ENCODE measurements around the gene HSH2D.
A peak's percentile ranks its signal among the peaks of the same experiment; 100 is the strongest.
"Not testable (repeated sequence)": the region's sequence is repeated elsewhere in the genome, so short reads cannot be mapped to it uniquely, and the experiment has no call there.

HSH2D gene, protein sequence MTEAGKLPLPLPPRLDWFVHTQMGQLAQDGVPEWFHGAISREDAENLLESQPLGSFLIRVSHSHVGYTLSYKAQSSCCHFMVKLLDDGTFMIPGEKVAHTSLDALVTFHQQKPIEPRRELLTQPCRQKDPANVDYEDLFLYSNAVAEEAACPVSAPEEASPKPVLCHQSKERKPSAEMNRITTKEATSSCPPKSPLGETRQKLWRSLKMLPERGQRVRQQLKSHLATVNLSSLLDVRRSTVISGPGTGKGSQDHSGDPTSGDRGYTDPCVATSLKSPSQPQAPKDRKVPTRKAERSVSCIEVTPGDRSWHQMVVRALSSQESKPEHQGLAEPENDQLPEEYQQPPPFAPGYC

GRCh38 chr19:16143399-16144215 lies at the start of gene HSH2D:
TSS of gene HSH2D (plus strand) at chr19:16143685. CDS start at chr19:16148751, 5,066 bp downstream.
- peak; percentile 44 to 84 (median 74) for DNase-seq

DNA sequence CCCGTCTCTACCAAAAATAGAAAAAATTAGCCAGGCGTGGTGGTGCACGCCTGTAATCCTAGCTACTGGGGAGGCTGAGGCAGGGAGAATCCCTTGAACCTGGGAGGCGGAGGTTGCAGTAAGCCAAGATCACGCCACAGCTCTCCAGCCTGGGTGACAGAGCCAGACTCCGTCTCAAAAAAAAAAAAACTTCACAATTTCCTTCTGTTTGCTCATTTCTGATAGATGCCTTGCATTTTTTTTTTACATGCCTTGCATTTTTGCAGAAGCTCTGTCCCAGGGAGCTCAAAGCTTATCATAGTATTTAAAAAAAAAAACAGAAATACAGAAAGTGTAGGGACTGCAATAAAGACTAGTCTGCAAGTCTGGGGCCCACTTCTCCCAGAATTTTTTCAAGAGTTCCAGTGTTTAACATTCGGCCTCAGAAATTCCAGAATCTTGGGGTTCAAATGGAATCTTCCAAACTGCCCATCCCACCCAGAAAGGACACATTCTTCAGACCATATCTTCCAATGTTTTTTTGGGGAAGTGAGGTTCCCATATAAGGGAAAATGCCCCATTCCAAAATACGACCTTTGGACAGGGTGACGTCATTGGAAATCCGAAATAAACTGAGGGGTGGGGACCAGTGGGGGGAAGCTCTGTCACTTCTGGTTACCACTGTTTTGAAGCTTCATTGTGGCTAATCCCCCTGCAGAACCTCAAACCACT lies 49.0 kb upstream of the HSH2D start:
- DNase-seq = no peak

GRCh38 chr19:16095071-16095571 lies 48.4 kb upstream of the HSH2D start:
- no peak for DNase-seq

DNA sequence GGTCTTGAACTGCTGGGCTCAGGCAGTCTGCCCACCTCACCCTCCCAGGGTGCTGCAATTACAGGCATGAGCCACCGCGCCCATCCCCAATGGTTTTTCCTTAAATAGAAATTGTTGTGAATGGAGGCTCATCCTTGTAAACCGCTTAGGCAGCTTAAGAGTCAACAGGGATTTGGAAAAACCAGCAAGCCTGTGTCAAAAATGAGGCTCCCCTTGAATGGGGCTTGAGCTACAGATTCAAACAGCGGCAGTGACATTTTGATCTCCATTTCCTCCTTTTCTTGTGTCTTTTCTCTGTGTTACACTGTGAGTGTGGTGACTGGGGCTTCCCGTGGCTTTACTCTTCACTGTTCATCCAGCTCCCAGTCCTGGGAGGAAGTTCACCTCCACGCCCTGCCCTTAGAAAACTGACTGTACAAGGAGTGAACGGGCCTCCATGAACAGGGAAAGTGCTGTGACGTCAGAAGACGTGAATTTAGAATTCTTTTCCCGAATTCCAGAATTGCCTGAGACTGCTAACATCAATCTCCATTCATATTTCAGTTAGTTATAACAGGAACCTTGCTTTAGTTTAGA lies 47.1 kb upstream of the HSH2D start:
- DNase-seq = no peak

DNA sequence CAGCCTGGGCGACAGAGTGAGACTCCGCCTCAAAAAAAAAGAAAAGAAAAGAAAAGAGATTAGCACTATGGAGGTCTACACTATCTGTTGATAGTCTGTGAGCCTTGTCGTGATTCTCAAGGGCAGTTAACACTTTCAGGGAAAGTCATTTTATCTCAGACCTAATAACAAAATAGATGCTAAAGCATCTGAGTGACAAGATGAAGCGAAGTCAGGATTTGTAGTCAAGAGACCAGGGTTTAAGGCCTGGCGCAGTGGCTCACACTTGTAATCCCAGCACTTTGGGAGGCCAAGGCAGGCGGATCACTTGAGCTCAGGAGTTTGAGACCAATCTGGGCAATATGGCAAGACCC lies 45.1 kb upstream of the HSH2D start:
- DNase-seq = no peak

GRCh38 chr19:16098821-16099220 lies 44.7 kb upstream of the HSH2D start:
- no peak for DNase-seq

DNA sequence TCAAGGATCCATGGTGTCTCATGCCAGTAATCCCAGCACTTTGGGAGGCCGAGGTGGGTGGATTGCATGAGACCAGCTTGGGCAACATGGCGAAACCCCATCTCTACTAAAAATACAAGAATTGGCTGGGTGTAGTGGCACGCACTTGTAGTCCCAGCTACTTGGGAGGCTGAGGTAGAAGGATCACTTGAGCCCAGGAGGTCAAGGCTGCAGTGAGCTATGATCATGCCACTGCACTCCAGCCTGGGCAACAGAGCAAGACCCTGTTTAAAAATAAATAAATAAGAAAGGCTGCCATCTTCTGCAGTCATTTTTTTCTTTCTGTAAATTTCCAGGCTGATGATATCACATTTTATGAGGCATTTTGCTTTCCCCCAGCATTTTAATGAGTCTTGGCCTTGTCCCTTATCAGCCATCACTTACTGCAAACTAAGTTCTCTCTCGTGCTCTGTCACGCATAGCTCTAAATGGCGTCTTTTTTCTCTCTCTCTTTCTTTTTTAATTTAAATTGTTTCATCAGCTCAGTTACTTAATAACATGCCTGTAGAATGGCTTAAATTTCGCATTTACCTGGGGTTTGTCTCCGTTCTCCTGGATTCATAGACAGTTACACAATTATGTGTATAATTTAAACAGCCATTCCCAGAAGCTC lies 44.0 kb upstream of the HSH2D start:
- not testable (repeated sequence) for DNase-seq

DNA sequence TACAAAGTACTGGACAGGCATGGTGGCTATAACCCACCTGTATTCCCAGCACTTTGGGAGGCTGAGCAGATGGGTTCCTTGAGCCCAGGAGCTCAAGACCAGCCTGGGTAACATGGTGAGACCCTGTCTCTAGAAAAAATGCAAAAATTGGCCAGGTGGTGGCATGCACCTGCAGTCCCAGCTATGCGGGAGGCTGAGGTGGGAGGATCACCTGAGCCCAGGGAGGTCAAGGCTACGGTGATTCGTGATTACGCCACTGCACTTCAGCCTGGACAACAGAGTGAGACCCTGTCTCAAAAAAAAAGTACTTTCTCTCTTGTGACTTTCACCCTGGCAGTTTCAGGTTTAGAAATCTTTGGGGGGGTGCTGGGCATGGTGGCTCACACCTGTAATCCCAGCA lies 43.0 kb upstream of the HSH2D start:
- no peak for DNase-seq

GRCh38 chr19:16104722-16105121 lies 38.8 kb upstream of the HSH2D start:
- no peak for DNase-seq

DNA sequence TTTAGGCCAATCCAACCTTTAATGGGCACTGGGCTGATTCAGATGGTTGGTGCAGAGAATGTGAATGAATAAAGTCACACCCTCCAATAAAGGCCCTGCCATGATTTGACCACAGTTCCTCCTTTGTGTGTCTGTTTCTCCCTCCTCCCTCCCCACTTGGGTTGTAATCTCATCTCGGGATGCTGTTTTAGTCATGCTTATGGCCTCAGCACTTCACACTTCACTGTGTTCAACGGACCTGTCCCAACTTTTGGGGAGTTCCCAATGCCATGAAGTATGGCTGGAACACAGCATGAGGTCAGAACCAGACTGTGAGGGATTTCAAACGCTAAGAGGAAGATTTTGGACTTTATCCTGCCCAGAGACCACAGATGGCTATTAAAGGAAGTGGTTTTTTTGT lies 37.4 kb upstream of the HSH2D start:
- no peak for DNase-seq

DNA sequence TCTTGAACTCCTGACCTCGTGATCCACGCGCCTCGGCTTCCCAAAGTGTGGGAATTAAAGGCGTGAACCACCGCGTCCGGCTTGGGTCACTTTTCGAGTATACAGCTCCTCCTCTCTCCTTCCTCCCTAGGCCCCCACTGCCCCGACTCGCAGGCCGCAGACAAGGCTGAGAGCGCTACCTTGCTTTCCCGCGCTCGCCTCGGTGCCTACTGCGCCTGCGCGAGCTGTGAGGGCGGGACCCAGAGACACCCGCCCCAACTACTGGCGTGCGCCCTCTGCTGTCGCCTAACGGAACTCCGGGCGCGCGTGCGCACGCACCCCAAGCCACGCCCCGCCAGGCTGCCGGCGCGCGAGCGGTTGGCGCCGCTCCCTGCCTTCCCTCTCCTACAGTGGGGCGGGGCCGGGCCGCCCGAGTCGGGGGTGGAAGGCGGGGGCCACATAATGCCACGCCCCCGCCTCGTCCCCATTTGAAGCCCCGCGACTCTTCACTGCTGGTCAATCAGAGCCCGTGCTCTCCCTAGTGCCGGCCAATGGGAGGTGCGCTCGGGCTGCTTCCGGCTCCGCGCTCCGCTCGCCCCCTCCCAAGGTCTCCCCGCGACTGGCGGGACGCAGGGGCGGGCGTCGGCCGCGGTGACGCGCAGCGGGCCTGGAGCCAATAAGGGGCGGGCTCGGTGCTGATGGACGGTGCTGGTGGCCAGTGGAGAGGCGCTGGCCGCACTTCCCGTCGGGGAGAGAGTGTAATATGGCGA lies 32.2 kb upstream of the HSH2D start, which contains the start of gene RAB8A:
Gene RAB8A (plus strand): TSS at position 730 of the 749 bp plus-strand sequence. CDS start 13 bp downstream, at position 743.
- DNase-seq = peak; percentile 97 to 100 (median 99)

DNA sequence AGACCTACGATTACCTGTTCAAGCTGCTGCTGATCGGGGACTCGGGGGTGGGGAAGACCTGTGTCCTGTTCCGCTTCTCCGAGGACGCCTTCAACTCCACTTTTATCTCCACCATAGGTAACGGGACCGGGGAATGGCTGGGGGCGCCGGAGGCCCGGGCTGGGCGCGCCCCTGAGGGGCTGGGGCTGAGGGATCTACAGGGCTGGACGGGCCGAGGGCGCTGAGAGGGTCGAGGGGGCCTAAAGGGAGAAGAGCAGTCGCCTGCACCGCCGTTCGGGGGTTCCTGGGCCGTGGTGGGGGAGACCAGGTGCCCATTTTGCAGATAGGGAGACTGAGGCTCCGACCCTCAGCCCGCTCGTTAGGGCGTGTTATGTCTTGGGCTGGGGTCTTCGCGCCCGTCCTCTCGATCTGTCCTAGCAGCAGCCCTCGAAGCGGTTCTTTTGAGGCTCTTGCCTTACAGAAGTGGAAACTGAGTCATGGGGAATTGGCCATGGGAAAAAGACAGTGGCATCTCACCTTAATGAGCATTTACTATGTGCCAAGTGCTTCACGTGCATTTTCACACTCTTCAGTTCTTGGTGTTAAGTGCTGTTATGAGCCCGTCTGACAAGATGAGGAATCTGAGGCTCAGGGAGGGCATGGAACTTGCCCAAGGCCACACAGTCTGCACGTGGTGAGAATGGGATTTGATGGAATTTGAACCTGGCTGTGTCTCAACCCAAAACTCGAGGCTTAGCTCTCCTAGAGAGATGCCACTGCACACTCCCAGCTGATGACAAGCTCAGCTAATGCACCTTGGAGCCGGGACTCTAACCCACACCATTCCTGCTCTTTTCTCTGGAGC lies 31.4 kb upstream of the HSH2D start:
- no peak for DNase-seq

DNA sequence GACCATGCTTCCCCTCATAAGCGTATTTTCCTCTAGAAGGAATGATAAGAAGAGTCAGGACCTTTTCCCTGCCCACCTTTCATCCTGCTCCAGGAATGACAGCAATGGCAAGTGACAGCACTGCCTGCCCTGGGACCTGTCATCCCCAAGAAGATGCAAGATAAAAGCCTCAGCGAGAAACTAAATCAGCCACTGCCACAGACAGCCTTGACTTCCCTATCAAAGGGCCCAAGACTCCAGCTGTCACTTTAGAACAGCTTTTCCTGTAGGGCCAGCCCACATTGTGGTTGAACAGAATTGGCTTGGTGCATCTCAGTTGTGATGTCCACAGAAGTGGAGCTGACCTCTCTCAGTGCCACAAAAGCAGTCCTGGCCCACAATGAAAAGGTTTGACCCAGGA lies 30.7 kb upstream of the HSH2D start:
- DNase-seq = no peak

DNA sequence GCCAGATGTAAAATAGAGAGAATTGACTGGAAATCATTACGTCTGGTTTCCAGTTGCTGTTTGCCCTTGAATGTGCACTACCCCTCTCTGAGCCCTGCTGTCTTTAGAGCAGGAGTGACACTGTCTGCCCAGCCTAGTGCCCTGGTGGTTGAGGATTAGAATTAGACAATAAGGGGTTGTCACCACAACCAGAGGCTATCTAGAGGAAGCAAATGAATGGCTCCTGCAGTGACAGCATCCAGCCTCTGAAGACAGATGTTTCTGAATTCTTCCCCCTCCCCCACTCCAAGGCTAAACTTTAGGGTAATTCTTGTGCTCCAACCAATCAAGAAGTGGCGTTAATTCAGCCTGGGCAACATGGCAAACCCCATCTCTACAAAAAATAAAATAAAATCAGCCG lies 29.8 kb upstream of the HSH2D start:
- no peak for DNase-seq

- no peak for DNase-seq
These were observed 28.0 kb upstream of the HSH2D start for GRCh38 chr19:16115301-16116039.

GRCh38 chr19:16116067-16116466 lies 27.4 kb upstream of the HSH2D start:
- DNase-seq = no peak

DNA sequence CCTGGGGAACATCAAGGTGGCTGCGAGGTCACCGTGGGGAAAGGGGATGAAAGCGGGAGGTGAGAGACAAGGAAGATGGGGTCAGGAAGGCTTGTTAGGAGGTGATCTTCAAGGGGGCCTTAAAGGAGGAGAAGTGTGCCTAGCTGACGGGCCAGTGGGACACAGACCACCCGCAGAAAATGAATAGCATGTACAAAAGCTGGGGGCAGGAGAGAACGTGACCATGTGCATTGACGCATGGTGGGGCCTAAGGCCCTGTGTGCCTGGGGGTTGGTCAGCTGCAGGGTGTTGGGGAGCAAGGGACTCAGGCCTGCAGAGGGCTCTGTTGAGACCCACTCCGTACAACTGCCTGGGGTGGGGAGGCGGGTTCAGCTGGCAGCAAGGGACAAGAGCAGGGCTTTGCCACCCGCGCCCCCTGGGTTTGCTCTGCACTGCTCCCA lies 25.9 kb upstream of the HSH2D start:
- no peak for DNase-seq

GRCh38 chr19:16118489-16119033 lies 24.9 kb upstream of the HSH2D start:
- peak in 1 of 4 experiments; percentile 12 for DNase-seq

- not testable (repeated sequence) for DNase-seq
These were observed 24.2 kb upstream of the HSH2D start for GRCh38 chr19:16119075-16119857.
